GM12878 (cell line): ENCODE results near the gene OSTN. TPM values are rescaled to one million over a fixed set of nuclear protein-coding genes. Genes with fewer than 3 reads are reported as not detected.

ENCODE experiments used
- ATAC-seq: fragments of 200-7000 bp; cut with Tn5 transposase; 3 replicates; pipeline ENCODE4 v1.9.1; 2020; ENCODE audit warnings: mild to moderate bottlenecking, moderate library complexity
- BruUV-seq: library from RNA; stranded (reverse); fragments of 400-500 nt; replicated peaks from 2 replicates; lab custom pipeline; 2021; lab: Mats Ljungman, UMichigan
- CTCF ChIA-PET: fragments of 300-600 bp; sonication (Branson Sonifier 250); formaldehyde crosslinking; extraction: SDS; loops from one replicate; lab custom pipeline; 2021; ENCODE audit warnings: inconsistent platforms; lab: Yijun Ruan, JAX
- POLR2A ChIA-PET: fragments of 350-600 bp; formaldehyde crosslinking; extraction: SDS; loops from one replicate; lab custom pipeline; 2021; ENCODE audit warnings: inconsistent platforms; lab: Charles Lee
- RAD21 ChIA-PET: fragments of 300-600 bp; sonication (Branson Sonifier 250); formaldehyde crosslinking; loops from one replicate; lab custom pipeline; 2023; ENCODE audit warnings: antibody characterized with exemption; ENCODE audit not compliant: unreplicated experiment; lab: Charles Lee
- SMC1A ChIA-PET: fragments of 300-600 bp; sonication (Branson Sonifier 250); formaldehyde crosslinking; loops from one replicate; lab custom pipeline; 2023; ENCODE audit not compliant: unreplicated experiment, uncharacterized antibody; lab: Charles Lee
- DNase-seq: peaks from one replicate; pipeline ENCODE4 v3.0.0-alpha.2; 2011; ENCODE audit warnings: low read depth, low spot score
- FAIRE-seq: peaks from 3 replicates; lab custom pipeline; 2011; peaks lifted over from hg19 to GRCh38; lab: Jason Lieb, UNC
- H2AFZ ChIP-seq: 2 replicates; pipeline ENCODE4 v1.6.0; 2011; ENCODE audit warnings: low read depth, low read length, control low read depth; ENCODE audit not compliant: control insufficient read depth
- H3K27ac ChIP-seq: 2 replicates; pipeline ENCODE4 v1.5.1; 2011; ENCODE audit warnings: control low read depth; ENCODE audit not compliant: control insufficient read depth, insufficient read depth
- H3K27me3 ChIP-seq, 2 experiments: replicated peaks in 1 of 2; 2 replicates each; pipeline versions ENCODE4 v1.6.0 to v1.6.1; 2011; ENCODE audit warnings: low read length in 1 of 2; ENCODE audit not compliant: control insufficient read depth in 2 of 2, insufficient read depth in 2 of 2
- H3K36me3 ChIP-seq, 2 experiments: 2 replicates each; pipeline ENCODE4 v1.5.1; 2011; ENCODE audit warnings: low read length in 1 of 2; ENCODE audit not compliant: control insufficient read depth in 2 of 2, insufficient read depth in 2 of 2
- H3K4me1 ChIP-seq: 2 replicates; pipeline ENCODE4 v1.6.1; 2011; ENCODE audit warnings: mild to moderate bottlenecking, low read length, moderate library complexity, mixed read lengths; ENCODE audit not compliant: control insufficient read depth, insufficient read depth
- H3K4me2 ChIP-seq: 2 replicates; pipeline ENCODE4 v1.6.0; 2011; ENCODE audit warnings: control low read depth; ENCODE audit not compliant: control insufficient read depth, insufficient read depth
- H3K4me3 ChIP-seq: fragments of 200-600 bp; sonication (generic); 2 replicates; pipeline ENCODE4 v1.5.1; 2016
- H3K79me2 ChIP-seq: 2 replicates; pipeline ENCODE4 v1.6.0; 2011; ENCODE audit warnings: low read length; ENCODE audit not compliant: control insufficient read depth, insufficient read depth
- H3K9ac ChIP-seq: 2 replicates; pipeline ENCODE4 v1.8.0; 2011; ENCODE audit warnings: low read length, control low read depth, mixed read lengths; ENCODE audit not compliant: control insufficient read depth, insufficient read depth
- H3K9me3 ChIP-seq: replicated peaks from 3 replicates; pipeline ENCODE4 v1.5.1; 2011; ENCODE audit warnings: mild to moderate bottlenecking, low read length; ENCODE audit not compliant: control insufficient read depth, insufficient read depth
- H4K20me1 ChIP-seq: 2 replicates; pipeline ENCODE4 v1.6.0; 2011; ENCODE audit not compliant: control insufficient read depth, insufficient read depth
- ASH2L ChIP-seq: fragments of 300-600, 200-600 bp; sonication (generic); IDR thresholded peaks from 2 replicates; pipeline ENCODE4 v1.6.1; 2017; ENCODE audit warnings: low read depth, mild to moderate bottlenecking, borderline replicate concordance
- CHD2 ChIP-seq: IDR thresholded peaks from 2 replicates; pipeline ENCODE4 v1.6.1; 2011; ENCODE audit warnings: low read depth, low read length, improper control_type of control experiment, borderline replicate concordance
- E2F4 ChIP-seq: IDR thresholded peaks from 2 replicates; pipeline ENCODE4 v1.6.1; 2012; ENCODE audit warnings: low read depth, low read length, improper control_type of control experiment
- EED ChIP-seq: sonication (generic); IDR thresholded peaks from 2 replicates; pipeline ENCODE4 v1.6.1; 2016; ENCODE audit warnings: antibody characterized with exemption, low read depth
- HDAC2 ChIP-seq: fragments of 200-600 bp; sonication (generic); IDR thresholded peaks from 2 replicates; pipeline ENCODE4 v1.6.1; 2017
- KLF5 ChIP-seq: fragments of 450-650 bp; IDR thresholded peaks from 2 replicates; pipeline ENCODE4 v1.6.1; 2014; ENCODE audit warnings: mild to moderate bottlenecking; ENCODE audit not compliant: partially characterized antibody
- POLR2AphosphoS5 ChIP-seq: IDR thresholded peaks from 2 replicates; pipeline ENCODE4 v1.6.1; 2011; ENCODE audit warnings: mild to moderate bottlenecking, low read length, inconsistent platforms
- RAD51 ChIP-seq: fragments of 450-650 bp; IDR thresholded peaks from 2 replicates; pipeline ENCODE4 v1.6.1; 2016; ENCODE audit warnings: moderate library complexity, mild to moderate bottlenecking, inconsistent platforms
- RUNX3 ChIP-seq: IDR thresholded peaks from 2 replicates; pipeline ENCODE4 v1.6.1; 2012; ENCODE audit warnings: low read length, inconsistent platforms
- SIX5 ChIP-seq: IDR thresholded peaks from 2 replicates; pipeline ENCODE4 v1.6.1; 2011; ENCODE audit warnings: mild to moderate bottlenecking, low read depth, low read length, moderate library complexity; ENCODE audit not compliant: severe bottlenecking
- YBX1 ChIP-seq: fragments of 450-650 bp; IDR thresholded peaks from 2 replicates; pipeline ENCODE4 v1.6.1; 2016; ENCODE audit warnings: antibody characterized with exemption
- in situ Hi-C: fragments of 300-500 bp; cut with MboI; formaldehyde crosslinking; loops from 9 replicates; pipeline ENCODE4 v1.14.3; 2018; ENCODE audit warnings: mixed read lengths
- intact Hi-C: fragments of 100-400 bp; cut with micrococcal nuclease; formaldehyde crosslinking; loops from one replicate; pipeline ENCODE4 v1.14.2; 2022; ENCODE audit not compliant: unreplicated experiment
- polyA plus RNA-seq, 11 experiments: library from polyadenylated mRNA; depleted of rRNA in 4 of 11; unstranded in 6 of 11; stranded (reverse) in 5 of 11; fragments of >200 nt; fragmentation: Nextera tagmentation in 4 of 11; fragmentation: Illumina TruSeq in 1 of 11; extraction: Ambion mirVana in 4 of 11; extraction: Trizol in 1 of 11; gene quantifications; 1 replicate in 1 of 11; 2 replicates in 10 of 11; pipeline versions ENCODE4 v1.2.1 to v1.2.3, GENCODE V29; 2011 to 2016; ENCODE audit warnings: inconsistent platforms in 2 of 11, missing spikeins in 2 of 11, low read depth in 1 of 11
- total RNA-seq, 4 experiments: library from RNA; depleted of rRNA in 3 of 4; stranded (reverse); fragments of >200 nt in 3 of 4; fragmentation: Illumina TruSeq in 1 of 4; extraction: Trizol in 1 of 4; gene quantifications; 2 replicates each; pipeline versions ENCODE4 v1.2.1 to v1.2.3, GENCODE V29; 2013 to 2021

The OSTN gene
- total and polyA plus RNA-seq, 10 of the 15 experiments (the other 5 are each of a cell fraction or from before 2014, with no cell fraction given): 0.04 to 0.27 (median 0.06) TPM; not detected in 6

DNA sequence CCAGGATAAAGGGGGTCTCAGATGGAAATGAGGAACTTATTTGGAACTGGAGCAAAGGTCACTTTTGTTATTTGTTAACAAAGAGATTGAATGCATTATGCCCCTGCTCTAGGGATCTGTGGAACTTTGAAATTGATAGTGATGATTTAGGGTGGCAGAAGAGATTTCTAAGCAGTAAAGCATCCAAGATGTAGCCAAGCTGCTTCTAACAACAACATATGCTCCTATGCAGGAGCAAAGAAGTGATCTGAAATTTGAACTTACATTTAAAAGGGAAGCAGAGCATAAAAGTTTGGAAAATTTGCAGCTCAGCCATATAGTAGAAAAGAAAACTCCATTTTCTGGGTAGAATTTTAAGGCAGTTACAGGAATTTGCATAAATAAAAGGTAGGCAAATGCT, 99.8 kb downstream of the OSTN start:
- Histone ChIP-seq H3K4me2 (no peak overlapping the region), H3K4me1 (peaks cover 49% of the 10 kb centered on the region), H3K36me3 (no peaks in the 10 kb centered on the region), H3K9ac (no peak overlapping the region)
- in situ Hi-C loops (no loop called here), intact Hi-C loops (no loop called here)
- POLR2A ChIA-PET: interaction anchor here (0.6 to 1.7 kb wide), 6 partner anchors 27 to 226 kb away, joined by 3 to 6 read pairs (median 4); no protein-coding TSS in a partner anchor
- TF ChIP-seq POLR2AphosphoS5: no peak
- no peak for TF ChIP-seq YBX1
- TF ChIP-seq E2F4: no peak
- TF ChIP-seq EED: no peak
- no peak for TF ChIP-seq CHD2
- no peak for TF ChIP-seq HDAC2
- no peak for TF ChIP-seq ASH2L
- TF ChIP-seq SIX5: no peak
- TF ChIP-seq RAD51: no peak
- no peak for TF ChIP-seq KLF5
- TF ChIP-seq RUNX3: no peak
- TF ChIP-seq, all 136 proteins: peak for 0
- no peaks in the 10 kb centered on the region for H3K27me3 ChIP-seq
- no peaks in the 10 kb centered on the region for H4K20me1 ChIP-seq
- H3K4me3 ChIP-seq: no peak overlapping the region
- ChIA-PET CTCF (interaction anchor here (1.1 to 2.0 kb wide), 5 partner anchors 15 to 54 kb away, joined by 3 to 11 read pairs (median 4); no protein-coding TSS in a partner anchor), SMC1A (interaction anchor here (0.6 to 5.0 kb wide), 13 partner anchors 16 to 95 kb away, joined by 3 to 32 read pairs (median 10); partner anchors contain the start of gene UTS2B), RAD21 (interaction anchor here (1.0 to 1.5 kb wide), 4 partner anchors 8 to 160 kb away, joined by 4 to 5 read pairs (median 4); partner anchors contain the start of gene UTS2B)
- BruUV-seq: no TSS peak
- ATAC-seq (no peak), FAIRE-seq (no peak), DNase-seq (no peak)
- no peak overlapping the region for H3K27ac ChIP-seq
- H3K79me2 ChIP-seq: no peaks in the 10 kb centered on the region
- no peak overlapping the region for H2AFZ ChIP-seq
- no peaks in the 10 kb centered on the region for H3K9me3 ChIP-seq
